Measurements from ENCODE around the gene FAM229A. TPM values are rescaled to one million over a fixed set of nuclear protein-coding genes. Genes with fewer than 3 reads are reported as not detected.

The FAM229A gene
- total RNA-seq, 1 experiment from 2014 or later: 5.6 TPM

DNA sequence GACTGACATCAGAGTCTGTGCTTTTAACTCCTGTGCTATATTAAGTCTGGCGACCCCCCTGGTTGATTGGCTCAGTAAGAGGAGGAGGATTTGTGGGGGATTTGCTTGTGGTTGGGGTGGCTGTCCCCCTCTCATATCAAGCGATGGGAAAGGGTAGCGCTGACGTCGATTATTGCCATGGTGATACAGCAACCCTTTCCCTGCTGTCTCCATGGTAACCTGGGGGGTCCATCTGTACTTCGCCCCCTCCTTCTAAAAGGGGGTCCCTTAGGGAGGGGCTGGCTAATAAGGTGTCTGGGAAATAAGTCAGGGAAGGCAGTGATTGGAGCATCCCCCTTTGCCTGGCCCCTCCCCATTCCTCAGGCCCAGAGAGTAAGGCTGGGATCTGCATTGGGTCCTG lies 4.7 kb downstream of the FAM229A start:
- Histone ChIP-seq H3K27ac (ENCODE audit: insufficient read length, low read depth, low read length) (no peak overlapping the region), H3K4me1 (ENCODE audit: insufficient read depth, low read length) (no peaks in the 10 kb centered on the region), H2AFZ (ENCODE audit: low read length) (no peak overlapping the region), H4K91ac (ENCODE audit: insufficient read length, low read depth, low read length) (no peak overlapping the region), H2BK20ac (ENCODE audit: low read depth, low read length, poor library complexity, severe bottlenecking) (no peak overlapping the region), H3K14ac (ENCODE audit: insufficient read depth, low read length) (no peak overlapping the region), H3K23me2 (ENCODE audit: insufficient read length, low read depth, low read length, poor library complexity, severe bottlenecking) (peaks cover 12% of the 10 kb centered on the region), H3T11ph (ENCODE audit: low read length) (no peak overlapping the region), H2BK15ac (ENCODE audit: low read depth, low read length) (no peak overlapping the region), H3K4ac (ENCODE audit: low read depth, low read length) (no peak overlapping the region), H3K27me3 (ENCODE audit: insufficient read depth, low read length) (no peaks in the 10 kb centered on the region; the same call in 1 of the 2 replicates), H2BK12ac (ENCODE audit: insufficient read length, low read depth, low read length) (no peak overlapping the region), H3K9ac (ENCODE audit: extremely low read depth, insufficient read length, low read length) (no peak overlapping the region), H2BK120ac (ENCODE audit: low read depth, low read length, poor library complexity, severe bottlenecking) (no peak overlapping the region), H2BK5ac (ENCODE audit: insufficient read length, low read length) (no peak overlapping the region), H4K8ac (replicated peaks; ENCODE audit: insufficient read length, low read depth, low read length) (no peak overlapping the region), H3K4me2 (ENCODE audit: insufficient read depth, insufficient read length, low read length) (no peak overlapping the region), H3K23ac (ENCODE audit: insufficient read length, low read depth, low read length) (no peak overlapping the region), H3K79me2 (ENCODE audit: insufficient read depth, low read length) (no peaks in the 10 kb centered on the region), H3K56ac (ENCODE audit: insufficient read length, low read depth, low read length) (no peak overlapping the region), H4K5ac (ENCODE audit: insufficient read length, low read depth, low read length) (no peak overlapping the region), H4K20me1 (ENCODE audit: control insufficient read depth, insufficient read depth, insufficient read length) (no peaks in the 10 kb centered on the region), H3K79me1 (ENCODE audit: insufficient read depth, low read depth, low read length, poor library complexity, severe bottlenecking) (no peaks in the 10 kb centered on the region), H2AK5ac (ENCODE audit: insufficient read length, low read length) (no peak overlapping the region), H3K18ac (ENCODE audit: insufficient read length, low read depth, low read length) (no peak overlapping the region), H3K9me3 (ENCODE audit: control insufficient read depth, low read depth, low read length) (no peaks in the 10 kb centered on the region)
- peaks cover 19 to 20% of the 10 kb centered on the region in 2 experiments for H3K4me1 Mint-ChIP-seq
- H3K9me3 Mint-ChIP-seq: no peaks in the 10 kb centered on the region
- WGBS (ENCODE audit: extremely low coverage, insufficient read length, low lambda C conversion rate): no CpG with 5 or more reads among the region's 6 CpGs
- H3K27me3 Mint-ChIP-seq (ENCODE audit: low read depth): peaks cover 24% of the 10 kb centered on the region
- peaks cover 7 to 22% (median 11%) of the 10 kb centered on the region in 3 experiments; a peak in 5 of 7 replicates for H3K36me3 Mint-ChIP-seq (ENCODE audit: insufficient read depth in 1 of 3, low read depth in 3 of 3)
- H3K4me3 Mint-ChIP-seq: no peak overlapping the region
- H3K27ac Mint-ChIP-seq: no peak overlapping the region
- TF ChIP-seq, protein P1, sequence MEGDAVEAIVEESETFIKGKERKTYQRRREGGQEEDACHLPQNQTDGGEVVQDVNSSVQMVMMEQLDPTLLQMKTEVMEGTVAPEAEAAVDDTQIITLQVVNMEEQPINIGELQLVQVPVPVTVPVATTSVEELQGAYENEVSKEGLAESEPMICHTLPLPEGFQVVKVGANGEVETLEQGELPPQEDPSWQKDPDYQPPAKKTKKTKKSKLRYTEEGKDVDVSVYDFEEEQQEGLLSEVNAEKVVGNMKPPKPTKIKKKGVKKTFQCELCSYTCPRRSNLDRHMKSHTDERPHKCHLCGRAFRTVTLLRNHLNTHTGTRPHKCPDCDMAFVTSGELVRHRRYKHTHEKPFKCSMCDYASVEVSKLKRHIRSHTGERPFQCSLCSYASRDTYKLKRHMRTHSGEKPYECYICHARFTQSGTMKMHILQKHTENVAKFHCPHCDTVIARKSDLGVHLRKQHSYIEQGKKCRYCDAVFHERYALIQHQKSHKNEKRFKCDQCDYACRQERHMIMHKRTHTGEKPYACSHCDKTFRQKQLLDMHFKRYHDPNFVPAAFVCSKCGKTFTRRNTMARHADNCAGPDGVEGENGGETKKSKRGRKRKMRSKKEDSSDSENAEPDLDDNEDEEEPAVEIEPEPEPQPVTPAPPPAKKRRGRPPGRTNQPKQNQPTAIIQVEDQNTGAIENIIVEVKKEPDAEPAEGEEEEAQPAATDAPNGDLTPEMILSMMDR (conservative IDR thresholded peaks at IDR 0.05): no peak
- no peak for DNase-seq
